Testis (tissue), 3 donors: ENCODE data around the gene MEF2B. TPM values are rescaled to one million over a fixed set of nuclear protein-coding genes. Genes with fewer than 3 reads are reported as not detected.

Source experiments
- DNase-seq: peaks from one replicate; pipeline ENCODE4 v3.0.0-alpha.2; 2019
- H3K27ac ChIP-seq, 2 donors: fragments of 200-600 bp; sonication (generic); one replicate each; pipeline ENCODE4 v1.5.1; 2019
- H3K27me3 ChIP-seq: fragments of 200-600 bp; sonication (generic); one replicate; pipeline ENCODE4 v1.5.1; 2019
- H3K36me3 ChIP-seq: fragments of 200-600 bp; sonication (generic); one replicate; pipeline ENCODE4 v1.5.1; 2017; ENCODE audit warnings: low read depth; ENCODE audit errors: missing control alignments
- H3K4me1 ChIP-seq: fragments of 200-600 bp; sonication (generic); one replicate; pipeline ENCODE4 v1.5.1; 2019
- H3K4me3 ChIP-seq, 2 donors: fragments of 200-600 bp; sonication (generic); one replicate each; pipeline ENCODE4 v1.5.1; 2017 to 2019
- H3K9me3 ChIP-seq: fragments of 200-600 bp; sonication (generic); one replicate; pipeline ENCODE4 v1.5.1; 2017
- POLR2A ChIP-seq: fragments of 450-650 bp; IDR thresholded peaks from one replicate; pipeline ENCODE4 v1.6.1; 2017; ENCODE audit warnings: antibody characterized with exemption, mild to moderate bottlenecking, moderate library complexity
- WGBS, 2 donors: methylation state at CpG; one replicate each; pipeline ENCODE4 v1.1.5; 2018; 5-methylcytosine and 5-hydroxymethylcytosine counted together
- intact Hi-C: fragments of 100-400 bp; cut with DNase I; formaldehyde crosslinking; loops from one replicate; pipeline ENCODE4 v1.15.1; 2023; ENCODE audit warnings: low total_unique reads
- polyA plus RNA-seq: library from polyadenylated mRNA; stranded (reverse); fragments of 350-450 nt; fragmentation: Illumina TruSeq; extraction: RNeasy Lipid Tissue Mini Kit (QIAGEN cat#74804); gene quantifications from one replicate; pipeline ENCODE4 v1.2.3, GENCODE V29; 2014; ENCODE audit warnings: low read depth, low replicate concordance; ENCODE audit not compliant: insufficient read depth
- total RNA-seq, 2 donors: library from RNA; depleted of rRNA; stranded (reverse); fragments of >200 nt; gene quantifications; one replicate each; pipeline ENCODE4 v1.2.3, GENCODE V29; 2016
- TF ChIP-seq, protein P1 (sequence below), 3 experiments: fragments of 450-650 bp in 2 of 3; fragments of 200-600 bp in 1 of 3; sonication (generic) in 1 of 3; IDR thresholded peaks; one replicate each; pipeline ENCODE4 v1.5.1; 2016 to 2019; ENCODE audit warnings: antibody characterized with exemption in 3 of 3, mild to moderate bottlenecking in 2 of 3, moderate library complexity in 1 of 3

The MEF2B gene
- total and polyA plus RNA-seq, 3 donors from 2014 or later: 3.0 to 5.7 (median 3.1) TPM

DNA sequence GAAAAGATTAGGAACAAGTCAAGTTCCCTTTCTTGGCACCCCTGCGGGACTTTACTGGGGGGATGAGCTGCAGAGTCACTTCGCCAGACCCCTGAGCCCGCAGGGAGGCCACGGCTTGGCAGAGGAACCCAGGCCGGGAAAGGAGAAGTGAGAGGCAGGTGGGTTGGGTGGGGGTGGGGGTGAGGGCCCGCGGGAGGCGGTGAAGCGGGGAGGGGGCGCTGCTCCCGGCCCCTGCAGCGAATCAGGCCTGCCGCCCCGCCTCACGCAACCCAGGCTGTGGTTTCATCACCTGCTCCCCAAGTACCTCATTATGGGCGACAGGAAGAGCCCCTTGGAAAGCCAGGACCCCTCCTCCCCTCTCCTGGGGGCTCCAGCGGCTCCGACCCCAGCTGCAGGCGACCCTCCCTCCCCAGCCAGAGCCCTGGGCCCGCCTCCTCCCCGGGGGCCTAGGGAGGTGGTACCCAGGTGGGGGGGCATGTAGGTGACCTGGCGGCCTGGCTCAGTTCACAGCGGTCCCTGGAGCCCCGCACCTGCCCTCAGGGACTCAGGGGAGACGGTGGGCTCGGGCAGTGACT lies 9.5 kb downstream of the MEF2B start:
- 78 to 79% methylated on average over 12 to 26 of the region's 26 CpGs for WGBS, 2 donors
- Histone ChIP-seq H3K9me3 (no peaks in the 10 kb centered on the region), H3K36me3 (no peaks in the 10 kb centered on the region), H3K27ac (no peak overlapping the region), H3K4me3 (no peak overlapping the region), H3K4me1 (no peaks in the 10 kb centered on the region), H3K27me3 (no peaks in the 10 kb centered on the region)
- intact Hi-C loops: no loop called here
- TF ChIP-seq POLR2A: no peak
- TF ChIP-seq, protein P1, sequence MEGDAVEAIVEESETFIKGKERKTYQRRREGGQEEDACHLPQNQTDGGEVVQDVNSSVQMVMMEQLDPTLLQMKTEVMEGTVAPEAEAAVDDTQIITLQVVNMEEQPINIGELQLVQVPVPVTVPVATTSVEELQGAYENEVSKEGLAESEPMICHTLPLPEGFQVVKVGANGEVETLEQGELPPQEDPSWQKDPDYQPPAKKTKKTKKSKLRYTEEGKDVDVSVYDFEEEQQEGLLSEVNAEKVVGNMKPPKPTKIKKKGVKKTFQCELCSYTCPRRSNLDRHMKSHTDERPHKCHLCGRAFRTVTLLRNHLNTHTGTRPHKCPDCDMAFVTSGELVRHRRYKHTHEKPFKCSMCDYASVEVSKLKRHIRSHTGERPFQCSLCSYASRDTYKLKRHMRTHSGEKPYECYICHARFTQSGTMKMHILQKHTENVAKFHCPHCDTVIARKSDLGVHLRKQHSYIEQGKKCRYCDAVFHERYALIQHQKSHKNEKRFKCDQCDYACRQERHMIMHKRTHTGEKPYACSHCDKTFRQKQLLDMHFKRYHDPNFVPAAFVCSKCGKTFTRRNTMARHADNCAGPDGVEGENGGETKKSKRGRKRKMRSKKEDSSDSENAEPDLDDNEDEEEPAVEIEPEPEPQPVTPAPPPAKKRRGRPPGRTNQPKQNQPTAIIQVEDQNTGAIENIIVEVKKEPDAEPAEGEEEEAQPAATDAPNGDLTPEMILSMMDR (IDR thresholded peaks at IDR 0.05): no peak
- DNase-seq: no peak

DNA sequence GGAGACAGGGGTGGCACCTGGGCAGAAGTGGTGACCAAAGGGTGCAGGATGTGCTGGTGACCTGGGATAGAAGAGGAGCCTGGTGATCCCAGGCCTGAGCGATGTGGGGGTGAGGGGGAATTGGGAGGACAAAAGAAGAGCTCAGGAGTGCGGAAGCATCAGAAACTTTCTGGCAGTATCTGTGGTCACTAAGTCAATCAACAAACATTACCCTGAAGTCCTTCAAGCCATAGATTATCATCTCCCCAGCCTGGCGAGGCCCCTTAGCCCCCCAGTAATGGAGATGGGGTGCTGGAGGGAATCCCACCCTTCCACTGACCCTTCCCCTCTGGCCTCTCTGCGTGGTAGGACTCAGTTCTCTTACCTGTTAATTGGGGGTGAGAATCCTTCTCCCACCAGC lies 10.5 kb downstream of the MEF2B start:
- 85 to 88% methylated on average over 4 of the region's 4 CpGs for WGBS, 2 donors
- intact Hi-C loops: no loop called here

DNA sequence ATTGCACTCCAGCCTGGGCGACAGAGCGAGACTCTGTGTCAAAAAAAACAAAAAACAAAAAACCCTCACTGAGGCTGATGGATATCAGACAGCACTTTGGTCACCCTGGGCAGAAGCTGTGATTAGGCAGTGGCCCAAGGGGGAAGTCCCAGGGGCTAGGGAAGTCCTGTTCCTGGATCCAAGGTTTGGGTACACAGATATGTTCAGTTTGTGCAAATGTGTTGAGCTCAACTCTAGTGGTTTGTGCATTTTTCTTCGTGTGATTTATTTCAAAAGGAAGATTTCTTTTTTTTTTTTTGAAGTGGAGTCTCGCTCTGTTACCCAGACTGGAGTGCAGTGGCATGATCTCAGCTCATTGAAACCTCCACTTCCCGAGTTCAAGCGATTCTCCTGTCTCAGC lies 12.3 kb downstream of the MEF2B start:
- 86 to 93% methylated on average over 6 of the region's 6 CpGs for WGBS, 2 donors
- TF ChIP-seq, protein P1 (IDR thresholded peaks at IDR 0.05): no peak
- no peak for TF ChIP-seq POLR2A
- H3K9me3 ChIP-seq: no peaks in the 10 kb centered on the region
- H3K27ac ChIP-seq: no peak overlapping the region
- H3K4me3 ChIP-seq: no peak overlapping the region
- intact Hi-C loops: no loop called here
- no peaks in the 10 kb centered on the region for H3K4me1 ChIP-seq
- no peak for DNase-seq
- H3K36me3 ChIP-seq: no peaks in the 10 kb centered on the region
- no peaks in the 10 kb centered on the region for H3K27me3 ChIP-seq

More for the DNA sequence above, 10.5 kb downstream of the MEF2B start:
- Histone ChIP-seq H3K27ac (no peak overlapping the region), H3K36me3 (no peaks in the 10 kb centered on the region), H3K27me3 (no peaks in the 10 kb centered on the region), H3K4me1 (no peaks in the 10 kb centered on the region), H3K9me3 (no peaks in the 10 kb centered on the region), H3K4me3 (no peak overlapping the region)
- TF ChIP-seq, protein P1 (IDR thresholded peaks at IDR 0.05): no peak
- TF ChIP-seq POLR2A: no peak
- DNase-seq: no peak

DNA sequence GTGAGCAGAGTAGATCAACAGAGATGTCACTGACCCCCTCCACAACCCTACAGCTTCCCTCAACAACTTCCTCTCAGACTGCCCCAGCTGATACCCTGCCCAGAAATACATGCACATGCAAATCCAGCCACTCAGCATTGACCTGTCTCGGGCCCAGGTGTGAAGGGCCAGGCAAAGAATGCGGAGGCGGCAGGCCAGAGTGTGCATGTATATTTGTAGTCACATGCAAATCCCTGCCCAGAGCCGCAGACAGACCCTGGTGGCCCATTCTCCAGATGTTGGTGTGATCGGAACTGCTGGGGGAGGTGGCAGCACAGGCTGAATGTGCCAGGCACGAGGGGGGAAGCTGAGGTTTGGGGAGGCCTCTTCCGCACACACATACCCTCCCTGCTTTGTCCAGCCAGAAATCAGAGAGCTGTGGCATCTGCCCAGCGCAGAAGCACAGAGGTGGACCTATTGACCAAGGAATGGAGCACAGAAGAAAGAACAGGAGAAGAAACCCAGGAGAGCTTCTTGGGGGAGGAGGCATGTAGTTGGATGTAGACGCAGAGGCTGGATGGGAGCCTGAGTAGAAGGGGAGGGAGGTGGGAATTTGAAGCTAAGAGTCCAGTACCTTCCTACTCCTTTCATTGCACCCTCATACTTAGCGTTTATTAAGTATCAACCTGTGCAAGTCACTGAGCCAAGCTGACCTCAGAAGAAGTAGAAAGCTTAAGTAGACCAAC lies 14.4 kb downstream of the MEF2B start:
- Histone ChIP-seq H3K9me3 (no peaks in the 10 kb centered on the region), H3K4me1 (no peaks in the 10 kb centered on the region), H3K4me3 (no peak overlapping the region), H3K27ac (no peak overlapping the region), H3K36me3 (no peaks in the 10 kb centered on the region), H3K27me3 (no peaks in the 10 kb centered on the region)
- intact Hi-C loops: no loop called here
- DNase-seq: no peak
- 94 to 97% methylated on average over 9 to 10 of the region's 10 CpGs for WGBS, 2 donors
- TF ChIP-seq, protein P1 (IDR thresholded peaks at IDR 0.05): no peak
- no peak for TF ChIP-seq POLR2A
